Activated T-helper 1 cell treated with anti-CD3 and anti-CD28 coated beads, Interleukin-12 subunit alpha, Interleukin-12 subunit beta, Interleukin-2, Interleukin-4 antibody, amounts not matched to agents 30 ng/mL and 10 ng/mL and 1 ng/mL, durations not matched to agents 14 hours and 24 hours and 36 hours (primary cell): ENCODE results near the gene CNTNAP3. TPM values are rescaled to one million over a fixed set of nuclear protein-coding genes. Genes with fewer than 3 reads are reported as not detected.
"Not testable (repeated sequence)": the region's sequence is repeated elsewhere in the genome, so short reads cannot be mapped to it uniquely, and the experiment has no call there.

ENCODE experiments used
- DNase-seq: peaks from one replicate; pipeline ENCODE4 v3.0.0; 2021; ENCODE audit warnings: low spot score
- H3K27ac Mint-ChIP-seq: one replicate; pipeline ENCODE4 v1.8.0; 2021; ENCODE audit warnings: mild to moderate bottlenecking, mixed read lengths
- H3K27me3 Mint-ChIP-seq: one replicate; pipeline ENCODE4 v1.8.0; 2022; ENCODE audit warnings: mild to moderate bottlenecking, moderate library complexity, mixed read lengths; ENCODE audit not compliant: insufficient read depth
- H3K36me3 Mint-ChIP-seq: one replicate; pipeline ENCODE4 v1.8.0; 2021; ENCODE audit warnings: low read depth, mixed read lengths
- H3K4me1 Mint-ChIP-seq: one replicate; pipeline ENCODE4 v1.8.0; 2021; ENCODE audit warnings: low read depth, mixed read lengths
- H3K4me3 Mint-ChIP-seq: one replicate; pipeline ENCODE4 v1.8.0; 2021; ENCODE audit warnings: mild to moderate bottlenecking, moderate library complexity, mixed read lengths
- H3K9me3 Mint-ChIP-seq: one replicate; pipeline ENCODE4 v1.8.0; 2021; ENCODE audit warnings: mixed read lengths
- intact Hi-C: fragments of 100-400 bp; cut with micrococcal nuclease; formaldehyde crosslinking; loops from one replicate; pipeline ENCODE4 v1.15.1; 2024
- total RNA-seq: library from RNA; stranded (reverse); gene quantifications from 2 replicates; pipeline ENCODE4 v1.2.3, GENCODE V29; 2022

Gene CNTNAP3
- total RNA-seq, 1 donor from 2014 or later: not detected

DNA sequence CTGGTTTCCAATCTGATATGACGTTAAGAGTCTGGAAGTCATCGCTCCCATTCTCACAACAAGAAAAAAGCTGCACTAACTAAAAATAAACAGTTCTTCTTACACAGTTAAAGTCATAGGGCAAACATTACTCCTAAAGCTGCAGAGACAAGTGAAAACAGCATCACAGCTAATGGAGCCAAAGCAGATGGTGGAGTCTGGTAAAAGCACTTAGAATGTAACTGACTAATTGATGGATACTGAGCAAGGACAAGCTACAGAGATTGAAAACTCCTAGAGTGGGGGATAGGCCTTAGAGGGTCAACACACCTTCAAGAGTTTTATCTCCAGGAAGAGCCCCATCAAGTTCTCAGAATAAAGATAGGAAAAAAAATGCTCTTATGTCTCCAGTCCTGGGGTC, 166.6 kb downstream of the CNTNAP3 start:
- H3K27me3 Mint-ChIP-seq, intact Hi-C loops, DNase-seq, H3K27ac Mint-ChIP-seq, H3K9me3 Mint-ChIP-seq, H3K4me3 Mint-ChIP-seq, H3K4me1 Mint-ChIP-seq, H3K36me3 Mint-ChIP-seq: not testable (repeated sequence)

DNA sequence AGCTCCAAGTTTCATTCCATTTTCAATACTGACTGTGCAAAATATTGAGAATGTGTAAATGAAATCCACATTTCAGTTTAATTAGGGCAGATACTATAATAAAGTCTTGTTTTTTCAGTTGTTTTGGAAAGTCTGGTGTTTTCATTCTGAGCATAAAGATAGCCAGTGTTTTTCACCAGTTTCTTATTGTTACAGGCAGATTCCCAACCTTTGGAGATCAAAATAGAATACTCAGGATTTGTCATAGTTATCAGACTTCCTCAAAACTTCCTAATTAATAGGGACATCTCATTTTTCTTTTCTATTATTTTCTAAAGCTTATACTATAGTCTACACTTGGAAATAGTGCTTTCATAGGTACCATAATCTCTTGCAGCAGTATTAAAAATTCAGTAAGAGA, 176.2 kb downstream of the CNTNAP3 start:
- H3K4me1 Mint-ChIP-seq, H3K36me3 Mint-ChIP-seq, H3K27me3 Mint-ChIP-seq, H3K4me3 Mint-ChIP-seq, H3K27ac Mint-ChIP-seq, DNase-seq, H3K9me3 Mint-ChIP-seq, intact Hi-C loops: not testable (repeated sequence)

DNA sequence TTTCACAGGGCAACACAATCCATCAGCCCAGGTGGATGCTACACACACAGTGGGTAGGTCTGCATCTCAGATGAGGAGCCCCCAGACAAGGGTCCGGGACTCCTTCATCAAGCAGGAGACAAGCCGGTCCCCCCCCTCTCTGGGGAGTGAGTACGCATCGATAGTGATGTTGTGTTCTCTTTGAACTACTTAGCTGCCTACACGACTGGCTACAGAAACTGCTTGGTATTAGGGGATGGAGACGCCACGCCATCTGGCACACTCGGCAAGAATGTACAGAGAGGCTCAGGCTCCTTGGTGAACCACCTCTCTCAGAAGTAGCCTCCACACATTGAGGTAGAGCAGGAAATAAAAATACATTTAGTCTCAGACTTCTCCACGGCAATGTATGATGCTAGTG, 179.8 kb downstream of the CNTNAP3 start:
- no peak for DNase-seq
- Mint-ChIP-seq H3K27ac (no peak overlapping the region), H3K36me3 (no peaks in the 10 kb centered on the region), H3K27me3 (no peaks in the 10 kb centered on the region), H3K4me3 (no peak overlapping the region), H3K4me1 (no peaks in the 10 kb centered on the region), H3K9me3 (no peaks in the 10 kb centered on the region)
- intact Hi-C loops: no loop called here

DNA sequence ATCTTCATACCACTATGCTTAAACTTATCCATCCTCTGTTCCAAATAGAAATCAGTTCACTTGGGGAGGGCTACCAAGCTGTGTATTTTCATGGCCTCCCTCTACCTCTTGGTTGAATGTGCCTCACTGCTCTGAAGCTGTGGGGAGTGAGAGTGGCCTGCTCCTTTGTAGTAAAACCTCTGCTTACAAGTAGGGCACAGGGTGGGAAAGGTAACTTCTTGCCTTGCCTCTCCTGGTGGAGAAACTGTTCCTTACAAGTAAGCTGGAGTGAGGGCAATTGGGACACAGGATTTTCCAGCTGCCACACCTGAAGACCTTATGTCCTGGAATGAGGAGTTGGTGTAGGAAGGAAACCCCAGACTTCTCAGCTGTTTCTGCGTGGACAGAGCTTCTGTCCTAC, 190.8 kb downstream of the CNTNAP3 start:
- H3K4me3 Mint-ChIP-seq, H3K27ac Mint-ChIP-seq, intact Hi-C loops, DNase-seq, H3K27me3 Mint-ChIP-seq, H3K4me1 Mint-ChIP-seq, H3K9me3 Mint-ChIP-seq, H3K36me3 Mint-ChIP-seq: not testable (repeated sequence)

DNA sequence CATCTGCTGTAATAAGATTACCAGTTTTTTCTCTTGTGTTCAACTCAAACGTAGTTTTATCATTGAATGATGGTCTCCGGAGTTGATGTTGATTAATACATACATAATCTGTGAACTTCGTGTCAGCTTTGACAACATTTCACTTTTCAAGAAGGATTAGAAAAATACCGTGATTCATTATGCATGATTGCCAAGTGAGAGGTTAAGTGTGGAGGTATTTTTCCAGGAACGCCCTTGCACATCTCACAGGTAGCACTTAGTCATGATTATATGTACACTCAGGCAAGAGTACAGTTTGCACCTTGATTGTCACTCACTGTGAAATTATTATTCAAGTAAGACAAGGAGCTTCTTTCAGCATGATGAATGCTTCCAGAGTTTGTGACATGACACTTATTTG, 202.7 kb downstream of the CNTNAP3 start:
- H3K9me3 Mint-ChIP-seq, H3K27ac Mint-ChIP-seq, H3K27me3 Mint-ChIP-seq, H3K4me1 Mint-ChIP-seq, intact Hi-C loops, H3K36me3 Mint-ChIP-seq, DNase-seq, H3K4me3 Mint-ChIP-seq: not testable (repeated sequence)

DNA sequence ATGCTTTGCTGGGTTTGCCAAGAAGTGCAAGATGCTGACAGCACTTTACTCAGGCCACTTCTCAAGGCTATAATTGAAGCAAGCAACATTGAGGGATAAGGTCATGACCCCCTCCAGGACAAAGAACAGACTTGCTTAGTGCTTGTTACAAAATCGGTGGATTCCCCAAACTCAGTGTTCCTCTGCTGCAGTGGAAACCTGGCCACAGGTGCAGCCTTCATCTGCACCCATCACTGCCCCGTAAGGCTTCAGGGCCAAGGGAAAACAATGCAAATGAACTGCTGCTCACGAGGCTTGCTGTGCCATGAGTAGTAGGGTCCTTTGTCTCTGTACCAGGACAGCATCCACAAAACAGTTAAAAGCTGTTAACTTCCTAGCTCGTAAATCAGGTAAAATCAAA, 205.4 kb downstream of the CNTNAP3 start:
- DNase-seq, H3K36me3 Mint-ChIP-seq, H3K9me3 Mint-ChIP-seq, H3K27ac Mint-ChIP-seq, H3K27me3 Mint-ChIP-seq, intact Hi-C loops, H3K4me1 Mint-ChIP-seq, H3K4me3 Mint-ChIP-seq: not testable (repeated sequence)

DNA sequence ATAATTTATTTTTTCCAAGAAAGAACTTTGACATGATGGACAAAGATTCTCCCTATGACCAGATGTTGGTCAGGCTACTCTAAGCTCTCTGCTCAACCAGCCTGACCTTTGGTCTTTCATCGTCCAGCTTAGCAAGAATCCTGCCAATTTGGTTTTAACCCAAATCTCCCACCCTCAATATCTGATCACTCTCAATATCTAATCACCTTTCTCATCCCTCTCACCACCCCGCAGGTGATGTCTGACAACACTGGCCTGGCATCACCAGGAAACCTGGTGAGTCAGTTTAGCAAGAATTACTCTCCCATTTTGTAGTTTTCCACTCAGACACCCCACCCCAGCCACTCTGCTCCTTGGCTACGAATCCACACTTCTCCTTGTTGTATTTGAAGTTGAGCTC, 207.9 kb downstream of the CNTNAP3 start:
- H3K4me1 Mint-ChIP-seq, H3K27ac Mint-ChIP-seq, intact Hi-C loops, H3K36me3 Mint-ChIP-seq, DNase-seq, H3K27me3 Mint-ChIP-seq, H3K9me3 Mint-ChIP-seq, H3K4me3 Mint-ChIP-seq: not testable (repeated sequence)

DNA sequence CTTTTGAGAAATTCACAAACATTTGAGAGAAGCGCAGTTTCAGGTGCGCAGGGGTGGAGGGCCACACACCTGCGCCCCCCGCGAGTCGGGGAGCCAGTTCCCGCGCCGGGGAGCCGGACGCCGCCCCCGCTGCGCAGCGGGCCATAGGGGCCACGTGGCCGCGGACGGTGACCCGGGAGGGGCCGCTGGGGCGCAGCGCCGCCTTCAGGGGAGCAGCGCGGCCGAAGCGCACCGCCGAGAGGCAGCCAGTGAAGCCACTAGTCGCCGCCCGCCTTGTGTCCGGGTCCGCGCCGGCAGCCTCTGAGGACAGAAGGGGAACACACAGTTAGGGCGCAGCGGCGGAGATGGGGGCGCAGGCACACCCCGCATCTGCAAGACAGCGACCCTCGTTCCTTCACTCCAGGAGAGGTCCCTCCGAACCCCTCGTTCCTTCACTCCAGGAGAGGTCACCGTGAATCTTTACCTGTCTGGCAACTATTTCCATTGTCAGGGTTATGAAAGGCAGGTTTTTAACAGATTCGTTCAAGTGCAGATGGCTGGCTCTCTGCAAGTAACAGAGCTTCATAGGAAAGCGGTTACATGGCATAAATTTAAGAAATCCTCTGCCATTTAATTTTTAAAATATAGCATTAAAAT, 209.2 kb downstream of the CNTNAP3 start:
- H3K27ac Mint-ChIP-seq, H3K27me3 Mint-ChIP-seq, H3K9me3 Mint-ChIP-seq, H3K4me1 Mint-ChIP-seq, H3K36me3 Mint-ChIP-seq, intact Hi-C loops, DNase-seq, H3K4me3 Mint-ChIP-seq: not testable (repeated sequence)

DNA sequence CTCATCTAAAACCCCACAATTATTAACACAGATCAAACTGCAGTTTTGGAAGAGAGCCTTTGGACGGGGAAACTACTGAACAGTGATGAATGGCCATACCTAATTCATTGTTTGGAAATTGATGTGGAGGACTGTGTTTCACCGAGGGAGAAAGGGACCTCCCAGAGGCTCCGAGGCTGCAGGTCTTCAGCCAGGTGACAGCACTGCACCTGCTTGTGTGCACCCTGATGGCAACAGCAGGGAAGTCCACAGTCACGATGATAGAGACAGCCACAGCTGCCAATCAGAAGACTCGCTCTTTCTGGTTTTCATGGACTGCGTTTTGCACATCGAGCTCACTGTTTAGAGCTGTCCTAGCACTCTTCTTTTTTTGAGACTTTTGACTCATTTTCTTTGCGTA, 214.4 kb downstream of the CNTNAP3 start:
- H3K27me3 Mint-ChIP-seq, H3K9me3 Mint-ChIP-seq, DNase-seq, H3K4me3 Mint-ChIP-seq, intact Hi-C loops, H3K27ac Mint-ChIP-seq, H3K4me1 Mint-ChIP-seq, H3K36me3 Mint-ChIP-seq: not testable (repeated sequence)

DNA sequence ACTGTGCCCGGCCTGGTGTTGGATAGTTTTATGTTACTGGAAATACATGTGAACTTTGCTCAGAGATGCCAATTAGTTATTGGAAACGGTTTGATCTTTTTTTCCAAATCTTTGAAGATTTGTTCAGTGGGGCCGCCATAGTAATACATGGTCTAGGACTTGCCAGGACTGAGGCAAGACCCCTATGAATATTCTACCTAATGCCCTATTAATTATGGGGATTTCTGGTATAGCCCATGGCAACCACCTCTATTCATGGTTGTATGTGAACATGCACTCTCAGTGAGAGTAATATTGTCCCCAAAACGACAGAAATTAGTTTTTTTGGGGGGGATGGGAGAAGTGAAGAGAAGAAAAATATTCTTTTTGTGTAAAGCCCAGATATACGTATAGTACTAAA, 220.3 kb downstream of the CNTNAP3 start:
- H3K36me3 Mint-ChIP-seq, H3K27me3 Mint-ChIP-seq, H3K4me1 Mint-ChIP-seq: not testable (repeated sequence)

DNA sequence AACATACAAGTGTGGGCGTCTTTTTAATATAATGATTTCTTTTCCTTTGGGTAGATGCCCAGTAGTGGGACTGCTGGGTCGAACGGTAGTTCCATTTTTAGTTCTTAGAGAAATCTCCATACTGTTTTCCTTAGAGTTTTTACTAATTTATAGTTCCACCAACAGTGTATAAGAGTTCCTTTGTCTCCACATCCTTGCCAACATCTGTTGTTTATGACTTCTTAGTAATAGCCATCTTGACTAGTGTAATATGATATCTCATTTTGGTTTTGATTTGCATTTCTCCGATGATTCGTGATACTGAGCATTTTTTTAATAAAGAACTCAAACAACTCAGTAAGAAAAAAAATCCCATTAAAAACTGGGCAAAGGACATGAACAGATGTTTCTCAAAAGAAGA, 225.0 kb downstream of the CNTNAP3 start:
- H3K4me1 Mint-ChIP-seq, DNase-seq, H3K27me3 Mint-ChIP-seq, intact Hi-C loops, H3K27ac Mint-ChIP-seq, H3K9me3 Mint-ChIP-seq, H3K36me3 Mint-ChIP-seq, H3K4me3 Mint-ChIP-seq: not testable (repeated sequence)

More for the DNA sequence above, 220.3 kb downstream of the CNTNAP3 start:
- DNase-seq, H3K4me3 Mint-ChIP-seq, H3K27ac Mint-ChIP-seq, H3K9me3 Mint-ChIP-seq, intact Hi-C loops: not testable (repeated sequence)

DNA sequence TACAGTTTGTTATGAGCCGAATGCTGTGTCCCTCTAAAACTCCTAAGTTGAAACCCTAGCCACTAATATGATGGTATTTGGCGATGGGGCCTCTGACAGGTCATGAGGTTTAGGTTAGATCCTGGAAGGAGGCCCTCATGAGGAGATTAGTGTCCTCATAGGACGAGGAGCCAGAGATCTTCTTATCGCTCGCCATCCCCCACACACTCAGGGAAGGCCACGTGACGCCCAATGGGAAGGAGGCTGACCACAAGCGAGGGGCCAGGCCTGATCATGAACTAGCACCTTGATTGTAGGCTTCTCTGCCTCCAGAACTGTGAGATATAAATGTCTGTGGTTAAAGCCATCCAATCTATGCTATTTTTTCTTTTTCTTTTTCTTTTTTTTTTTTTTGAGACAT, 233.5 kb downstream of the CNTNAP3 start:
- H3K9me3 Mint-ChIP-seq, H3K36me3 Mint-ChIP-seq, H3K27me3 Mint-ChIP-seq, H3K4me3 Mint-ChIP-seq, DNase-seq, H3K27ac Mint-ChIP-seq, H3K4me1 Mint-ChIP-seq, intact Hi-C loops: not testable (repeated sequence)

DNA sequence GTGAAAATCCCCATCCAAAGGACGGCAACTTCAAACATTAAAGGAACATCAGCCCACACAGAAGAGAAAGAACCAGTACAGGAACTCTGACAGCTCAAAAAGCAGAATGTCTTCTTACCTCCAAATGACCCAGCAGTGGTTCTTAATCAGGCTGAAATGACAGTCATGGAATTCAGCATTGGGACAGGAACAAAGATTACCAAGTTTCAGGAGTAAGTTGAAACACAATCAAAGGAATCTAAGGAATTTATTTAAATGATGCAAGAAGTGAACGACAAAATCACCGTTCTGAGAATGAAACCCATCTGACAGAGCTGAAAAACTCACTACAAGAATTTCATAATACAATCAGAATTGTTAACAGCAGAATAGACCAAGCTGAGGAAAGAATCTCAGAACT, 241.1 kb downstream of the CNTNAP3 start:
- H3K27ac Mint-ChIP-seq, H3K27me3 Mint-ChIP-seq, H3K9me3 Mint-ChIP-seq, H3K4me3 Mint-ChIP-seq, intact Hi-C loops, H3K4me1 Mint-ChIP-seq, H3K36me3 Mint-ChIP-seq, DNase-seq: not testable (repeated sequence)

DNA sequence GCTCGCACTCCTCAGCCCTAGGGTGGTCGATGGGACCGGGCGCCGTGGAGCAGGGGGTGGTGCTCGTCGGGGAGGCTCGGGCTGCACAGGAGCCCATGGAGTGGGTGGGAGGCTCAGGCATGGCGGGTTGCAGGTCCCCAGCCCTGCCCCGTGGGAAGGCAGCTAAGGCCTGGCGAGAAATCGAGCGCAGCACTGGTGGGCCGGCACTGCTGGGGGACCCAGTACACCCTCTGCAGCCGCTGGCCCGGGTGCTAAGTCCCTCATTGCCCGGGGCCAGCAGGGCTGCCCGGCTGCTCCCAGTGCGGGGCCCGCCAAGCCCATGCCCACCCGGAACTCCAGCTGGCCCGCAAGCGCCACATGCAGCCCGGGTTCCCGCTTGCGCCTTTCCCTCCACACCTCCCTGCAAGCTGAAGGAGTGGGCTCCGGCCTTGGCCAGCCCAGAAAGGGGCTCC, 245.6 kb downstream of the CNTNAP3 start:
- H3K36me3 Mint-ChIP-seq, DNase-seq, intact Hi-C loops, H3K27me3 Mint-ChIP-seq, H3K9me3 Mint-ChIP-seq, H3K4me3 Mint-ChIP-seq, H3K4me1 Mint-ChIP-seq, H3K27ac Mint-ChIP-seq: not testable (repeated sequence)
